ENCODE measurements around the gene DPP7. TPM values are rescaled to one million over a fixed set of nuclear protein-coding genes. Genes with fewer than 3 reads are reported as not detected.
"Not testable (repeated sequence)": the region's sequence is repeated elsewhere in the genome, so short reads cannot be mapped to it uniquely, and the experiment has no call there.

DPP7 gene
- total and polyA plus RNA-seq, 2 experiments from 2014 or later, result 134 to 145 TPM

- no peaks in the 10 kb centered on the region for H3F3A ChIP-seq (ENCODE audit: insufficient read depth)
- no peak for DNase-seq
- H3K9me3 ChIP-seq (ENCODE audit: low read depth), result no peaks in the 10 kb centered on the region
- no peak overlapping the region for H3K4me2 ChIP-seq (ENCODE audit: unreplicated experiment)
- H3K36me3 ChIP-seq (ENCODE audit: low read depth), result no peaks in the 10 kb centered on the region
- TF ChIP-seq EZH2phosphoT487 (IDR thresholded peaks at IDR 0.05; ENCODE audit: insufficient read depth, low read depth) (no peak), EZH2 (IDR thresholded peaks at IDR 0.05; ENCODE audit: insufficient read depth, poor library complexity, severe bottlenecking) (no peak)
- H3K79me2 ChIP-seq (ENCODE audit: insufficient read depth), result no peaks in the 10 kb centered on the region
- H4K20me1 ChIP-seq (ENCODE audit: insufficient read depth), result no peaks in the 10 kb centered on the region
- no peaks in the 10 kb centered on the region for H3K27me3 ChIP-seq (replicated peaks; ENCODE audit: insufficient read depth)
- no peaks in the 10 kb centered on the region for H3K4me1 ChIP-seq (ENCODE audit: insufficient read depth)
- H3K9ac ChIP-seq, result no peak overlapping the region
- no peak overlapping the region for H3K4me3 ChIP-seq
- no peak overlapping the region for H2AFZ ChIP-seq
- no peak overlapping the region for H3K27ac ChIP-seq
- in situ Hi-C loops (cut with MboI), result no loop called here
- H3K9me2 ChIP-seq (ENCODE audit: insufficient read depth), result no peaks in the 10 kb centered on the region
- 40 to 68% methylated on average over 1 to 12 of the region's 12 CpGs for WGBS, 2 experiments (ENCODE audit: low coverage in 1 of 2, low lambda C conversion rate in 2 of 2, missing lambda C conversion rate in 2 of 2)
Measured at GRCh38 chr9:137064880-137065164, 49.7 kb downstream of the DPP7 start.

GRCh38 chr9:137064027-137064879 lies 50.3 kb downstream of the DPP7 start:
- WGBS, 2 experiments (ENCODE audit: low coverage in 1 of 2, low lambda C conversion rate in 2 of 2, missing lambda C conversion rate in 2 of 2), result 25 to 43% methylated on average over 37 to 55 of the region's 55 CpGs
- no peaks in the 10 kb centered on the region for H3K79me2 ChIP-seq (ENCODE audit: insufficient read depth)
- no peaks in the 10 kb centered on the region for H3K36me3 ChIP-seq (ENCODE audit: low read depth)
- no peak for TF ChIP-seq EZH2 (IDR thresholded peaks at IDR 0.05; ENCODE audit: insufficient read depth, poor library complexity, severe bottlenecking)
- TF ChIP-seq EZH2phosphoT487 (IDR thresholded peaks at IDR 0.05; ENCODE audit: insufficient read depth, low read depth), result no peak
- H3K4me2 ChIP-seq (ENCODE audit: unreplicated experiment), result no peak overlapping the region
- H3K9me3 ChIP-seq (ENCODE audit: low read depth), result no peaks in the 10 kb centered on the region
- no peak overlapping the region for H3K27ac ChIP-seq
- H3K27me3 ChIP-seq (replicated peaks; ENCODE audit: insufficient read depth), result no peaks in the 10 kb centered on the region
- in situ Hi-C loops (cut with MboI), result no loop called here
- no peak overlapping the region for H2AFZ ChIP-seq
- no peaks in the 10 kb centered on the region for H3F3A ChIP-seq (ENCODE audit: insufficient read depth)
- H3K4me3 ChIP-seq, result no peak overlapping the region
- H3K9me2 ChIP-seq (ENCODE audit: insufficient read depth), result no peaks in the 10 kb centered on the region
- peak; percentile 58 for DNase-seq
- no peak overlapping the region for H3K9ac ChIP-seq
- H3K4me1 ChIP-seq (ENCODE audit: insufficient read depth), result no peaks in the 10 kb centered on the region
- no peaks in the 10 kb centered on the region for H4K20me1 ChIP-seq (ENCODE audit: insufficient read depth)

DNA sequence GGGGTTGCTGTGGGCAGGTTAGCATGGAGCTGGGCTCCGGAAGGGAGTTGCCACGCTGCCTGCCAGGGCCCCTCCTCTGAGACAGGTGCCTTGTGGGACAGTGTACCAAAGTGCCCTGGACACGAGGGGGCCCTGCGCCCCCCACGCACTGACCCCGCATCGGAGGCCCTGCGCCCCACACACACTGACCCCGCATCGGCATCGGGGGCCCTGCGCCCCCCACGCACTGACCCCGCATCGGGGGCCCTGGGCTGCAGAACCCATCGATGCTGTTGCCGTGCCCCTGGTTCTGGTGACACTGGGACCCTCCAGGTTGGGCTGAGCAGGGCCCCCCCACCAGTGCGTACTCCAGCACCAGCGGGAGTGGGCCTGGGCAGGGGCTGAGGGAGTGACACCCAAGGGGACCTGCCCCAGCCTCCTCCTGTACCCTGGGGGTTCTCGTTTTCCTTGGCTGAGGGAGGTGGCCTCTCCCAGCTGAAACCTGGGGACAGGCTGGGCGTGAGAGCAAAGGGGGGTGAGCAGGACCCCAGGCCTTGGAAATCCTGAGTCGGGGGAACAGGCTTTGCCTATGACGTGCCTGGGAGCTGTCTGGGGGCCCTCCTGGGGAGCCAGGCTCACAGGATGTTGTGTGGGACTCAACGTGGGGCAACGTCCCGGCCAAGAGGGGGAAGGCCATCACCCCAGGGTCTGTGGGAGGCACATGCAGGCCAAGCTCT lies 51.1 kb downstream of the DPP7 start:
- Histone ChIP-seq H3K79me2 (ENCODE audit: insufficient read depth) (no peaks in the 10 kb centered on the region), H3K9ac (no peak overlapping the region), H3F3A (ENCODE audit: insufficient read depth) (no peaks in the 10 kb centered on the region), H4K20me1 (ENCODE audit: insufficient read depth) (no peaks in the 10 kb centered on the region), H2AFZ (no peak overlapping the region), H3K4me3 (no peak overlapping the region), H3K4me2 (ENCODE audit: unreplicated experiment) (no peak overlapping the region), H3K9me3 (ENCODE audit: low read depth) (no peaks in the 10 kb centered on the region), H3K27ac (no peak overlapping the region), H3K27me3 (replicated peaks; ENCODE audit: insufficient read depth) (no peaks in the 10 kb centered on the region), H3K4me1 (ENCODE audit: insufficient read depth) (no peaks in the 10 kb centered on the region), H3K9me2 (ENCODE audit: insufficient read depth) (no peaks in the 10 kb centered on the region), H3K36me3 (ENCODE audit: low read depth) (no peaks in the 10 kb centered on the region)
- no peak for TF ChIP-seq EZH2 (IDR thresholded peaks at IDR 0.05; ENCODE audit: insufficient read depth, poor library complexity, severe bottlenecking)
- TF ChIP-seq EZH2phosphoT487 (IDR thresholded peaks at IDR 0.05; ENCODE audit: insufficient read depth, low read depth), result no peak
- DNase-seq, result no peak
- 71 to 73% methylated on average over 10 to 18 of the region's 26 CpGs for WGBS, 2 experiments (ENCODE audit: low coverage in 1 of 2, low lambda C conversion rate in 2 of 2, missing lambda C conversion rate in 2 of 2)
- in situ Hi-C loops (cut with MboI), result no loop called here

DNA sequence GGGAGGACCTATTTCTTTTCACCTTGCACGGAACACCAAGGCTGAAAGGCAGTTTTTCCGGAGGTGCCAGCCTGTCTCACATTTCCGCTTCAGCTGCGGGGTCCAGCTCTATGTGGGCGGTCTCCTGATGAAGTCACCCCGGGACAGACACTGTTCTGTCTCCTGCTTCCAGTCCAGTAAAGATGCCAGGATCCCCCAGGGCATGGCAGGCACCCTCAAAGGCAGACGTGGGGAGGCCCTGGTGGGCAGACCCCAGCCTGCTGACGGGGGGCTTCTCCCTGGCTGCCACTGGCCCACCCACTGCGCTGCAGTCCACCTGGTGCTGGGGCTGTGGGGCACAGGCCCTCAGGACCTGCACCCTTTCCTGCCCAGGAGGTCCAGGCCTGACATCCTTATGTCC lies 51.7 kb downstream of the DPP7 start:
- 55 to 60% methylated on average over 6 to 8 of the region's 9 CpGs for WGBS, 2 experiments (ENCODE audit: low coverage in 1 of 2, low lambda C conversion rate in 2 of 2, missing lambda C conversion rate in 2 of 2)
- H3K4me3 ChIP-seq; H3K9ac ChIP-seq; H3K9me3 ChIP-seq (ENCODE audit: low read depth); H3K79me2 ChIP-seq (ENCODE audit: insufficient read depth); H3K4me1 ChIP-seq (ENCODE audit: insufficient read depth); H3K27ac ChIP-seq; H4K20me1 ChIP-seq (ENCODE audit: insufficient read depth); H2AFZ ChIP-seq; H3K36me3 ChIP-seq (ENCODE audit: low read depth); H3F3A ChIP-seq (ENCODE audit: insufficient read depth); H3K27me3 ChIP-seq (replicated peaks; ENCODE audit: insufficient read depth); DNase-seq; H3K4me2 ChIP-seq (ENCODE audit: unreplicated experiment); H3K9me2 ChIP-seq (ENCODE audit: insufficient read depth); in situ Hi-C loops (cut with MboI): not testable (repeated sequence)

Data from GM23248 (cell line).